Keratinocyte (primary cell): Measurements from ENCODE around the gene ST6GAL1. TPM values are rescaled to one million over a fixed set of nuclear protein-coding genes. Genes with fewer than 3 reads are reported as not detected.

Experiments used
- DNase-seq: peaks from one replicate; pipeline ENCODE4 v3.0.0-alpha.2; 2011; ENCODE audit warnings: low read depth, missing footprints, low spot score
- FAIRE-seq: peaks from 2 replicates; lab custom pipeline; 2011; peaks lifted over from hg19 to GRCh38; lab: Jason Lieb, UNC
- H2AFZ ChIP-seq: 2 replicates; pipeline ENCODE4 v1.6.0; 2012; ENCODE audit warnings: low read length, control low read depth, inconsistent platforms; ENCODE audit not compliant: control insufficient read depth
- H3K27ac ChIP-seq: 2 replicates; pipeline ENCODE4 v1.5.1; 2011; ENCODE audit warnings: low read length; ENCODE audit not compliant: control insufficient read depth, insufficient read depth
- H3K27me3 ChIP-seq: 3 replicates; pipeline ENCODE4 v1.6.0; 2011; ENCODE audit warnings: low read length; ENCODE audit not compliant: control insufficient read depth, insufficient read depth; ENCODE audit errors: extremely low read depth
- H3K36me3 ChIP-seq, 2 experiments: 2 replicates in 1 of 2; 3 replicates in 1 of 2; pipeline ENCODE4 v1.5.1; 2011; ENCODE audit warnings: low read length in 2 of 2, mild to moderate bottlenecking in 1 of 2; ENCODE audit not compliant: control insufficient read depth in 2 of 2, insufficient read depth in 2 of 2; ENCODE audit errors: extremely low read depth in 1 of 2
- H3K4me1 ChIP-seq: 3 replicates; pipeline ENCODE4 v1.5.1; 2011; ENCODE audit warnings: low read length; ENCODE audit not compliant: control insufficient read depth, insufficient read depth; ENCODE audit errors: extremely low read depth
- H3K4me2 ChIP-seq: 3 replicates; pipeline ENCODE4 v1.6.0; 2011; ENCODE audit warnings: low read depth, low read length; ENCODE audit not compliant: control insufficient read depth, insufficient read depth; ENCODE audit errors: extremely low read depth
- H3K4me3 ChIP-seq, 3 experiments: fragments of 200-600 bp in 1 of 3; sonication (generic) in 1 of 3; 2 replicates in 2 of 3; 3 replicates in 1 of 3; pipeline ENCODE4 v1.5.1; 2011 to 2016; ENCODE audit warnings: low read length in 3 of 3, mild to moderate bottlenecking in 3 of 3, control low read depth in 2 of 3, inconsistent platforms in 1 of 3, low read depth in 1 of 3, mixed read lengths in 1 of 3, mixed run types in 1 of 3, moderate library complexity in 1 of 3; ENCODE audit not compliant: control insufficient read depth in 2 of 3, insufficient read depth in 2 of 3; ENCODE audit errors: extremely low read depth in 1 of 3
- H3K79me2 ChIP-seq: 2 replicates; pipeline ENCODE4 v1.6.0; 2012; ENCODE audit warnings: low read length; ENCODE audit not compliant: control insufficient read depth, insufficient read depth
- H3K9ac ChIP-seq: 3 replicates; pipeline ENCODE4 v1.6.0; 2011; ENCODE audit warnings: low read length; ENCODE audit not compliant: control insufficient read depth, insufficient read depth; ENCODE audit errors: extremely low read depth
- H3K9me1 ChIP-seq: 3 replicates; pipeline ENCODE4 v1.6.0; 2011; ENCODE audit warnings: low read length; ENCODE audit not compliant: control insufficient read depth, insufficient read depth; ENCODE audit errors: extremely low read depth
- H3K9me3 ChIP-seq: 2 replicates; pipeline ENCODE4 v1.5.1; 2012; ENCODE audit warnings: low read depth, low read length; ENCODE audit not compliant: control insufficient read depth
- H4K20me1 ChIP-seq: 3 replicates; pipeline ENCODE4 v1.6.0; 2011; ENCODE audit warnings: low read length; ENCODE audit not compliant: control insufficient read depth, insufficient read depth; ENCODE audit errors: extremely low read depth
- EZH2 ChIP-seq: IDR thresholded peaks from one replicate; pipeline ENCODE4 v1.6.1; 2012; ENCODE audit warnings: inconsistent platforms, mild to moderate bottlenecking, low read length, moderate library complexity
- dilution Hi-C: fragments of 300-500 bp; cut with MboI; formaldehyde crosslinking; loops from one replicate; pipeline ENCODE4 v1.7.0; 2020; ENCODE audit warnings: low sequenced_read_pairs; ENCODE audit not compliant: extremely low pct_ligation_motif_present
- polyA plus RNA-seq, 5 experiments: library from polyadenylated mRNA; depleted of rRNA in 3 of 5; stranded (reverse) in 3 of 5; stranded (forward) in 1 of 5; unstranded in 1 of 5; fragments of >200 nt; gene quantifications; 1 replicate in 1 of 5; 2 replicates in 3 of 5; 3 replicates in 1 of 5; pipeline versions ENCODE4 v1.2.1 to v1.2.3, GENCODE V29; 2011 to 2012; ENCODE audit warnings: missing spikeins in 2 of 5, low read depth in 1 of 5, low replicate concordance in 1 of 5
- TF ChIP-seq, protein P1 (sequence below), 3 experiments: IDR thresholded peaks in 1 of 3; conservative IDR thresholded peaks in 1 of 3; optimal IDR thresholded peaks in 1 of 3; 2 replicates in 2 of 3; 3 replicates in 1 of 3; pipeline versions ENCODE3 to v1.5.1; 2011; ENCODE audit warnings: low read length in 3 of 3, mild to moderate bottlenecking in 3 of 3, moderate library complexity in 2 of 3, control low read depth in 1 of 3, inconsistent platforms in 1 of 3; ENCODE audit not compliant: insufficient read depth in 2 of 3; ENCODE audit errors: extremely low read depth in 1 of 3

ST6GAL1 gene
- polyA plus RNA-seq, 1 donor (not counting 4 experiments of a cell fraction or from before 2014, with no cell fraction given): 7.5 TPM

DNA sequence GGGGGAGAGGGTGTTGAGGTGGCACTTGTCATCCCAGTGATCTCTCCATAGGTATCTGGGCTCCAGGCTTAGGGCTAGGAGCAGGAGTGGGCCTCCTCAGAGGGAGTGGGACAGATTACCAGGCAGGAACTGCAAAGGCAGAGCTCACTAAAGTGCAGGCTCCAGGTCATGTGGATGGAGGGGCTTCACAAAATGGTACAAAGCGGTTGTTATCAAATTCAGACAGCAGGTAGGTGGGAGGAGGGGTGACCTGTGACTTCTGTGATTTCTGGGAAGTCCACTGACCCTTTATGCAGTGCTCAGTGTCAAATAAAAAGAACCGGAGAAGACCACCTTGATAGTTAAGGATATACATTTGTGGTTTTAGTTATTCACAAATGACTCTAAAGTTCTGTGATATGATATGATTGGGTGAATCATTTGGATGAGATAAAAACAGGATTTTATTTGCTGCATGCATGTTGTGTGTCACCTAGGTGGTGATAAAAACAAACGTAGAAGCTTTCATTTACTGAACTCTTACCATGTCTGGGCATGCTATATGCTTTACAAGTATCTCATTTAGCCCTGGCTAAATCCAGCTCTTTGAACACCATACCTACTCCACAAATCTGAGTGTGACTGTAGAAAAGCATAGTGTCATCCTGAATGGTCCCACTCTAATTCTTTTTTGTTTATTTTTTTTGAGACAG is 20.2 kb downstream of the ST6GAL1 start:
- no peaks in the 10 kb centered on the region for H3K9me1 ChIP-seq
- no peak overlapping the region for H2AFZ ChIP-seq
- no peak overlapping the region for H3K9ac ChIP-seq
- no peaks in the 10 kb centered on the region for H3K79me2 ChIP-seq
- H3K36me3 ChIP-seq: no peaks in the 10 kb centered on the region
- TF ChIP-seq, protein P1, sequence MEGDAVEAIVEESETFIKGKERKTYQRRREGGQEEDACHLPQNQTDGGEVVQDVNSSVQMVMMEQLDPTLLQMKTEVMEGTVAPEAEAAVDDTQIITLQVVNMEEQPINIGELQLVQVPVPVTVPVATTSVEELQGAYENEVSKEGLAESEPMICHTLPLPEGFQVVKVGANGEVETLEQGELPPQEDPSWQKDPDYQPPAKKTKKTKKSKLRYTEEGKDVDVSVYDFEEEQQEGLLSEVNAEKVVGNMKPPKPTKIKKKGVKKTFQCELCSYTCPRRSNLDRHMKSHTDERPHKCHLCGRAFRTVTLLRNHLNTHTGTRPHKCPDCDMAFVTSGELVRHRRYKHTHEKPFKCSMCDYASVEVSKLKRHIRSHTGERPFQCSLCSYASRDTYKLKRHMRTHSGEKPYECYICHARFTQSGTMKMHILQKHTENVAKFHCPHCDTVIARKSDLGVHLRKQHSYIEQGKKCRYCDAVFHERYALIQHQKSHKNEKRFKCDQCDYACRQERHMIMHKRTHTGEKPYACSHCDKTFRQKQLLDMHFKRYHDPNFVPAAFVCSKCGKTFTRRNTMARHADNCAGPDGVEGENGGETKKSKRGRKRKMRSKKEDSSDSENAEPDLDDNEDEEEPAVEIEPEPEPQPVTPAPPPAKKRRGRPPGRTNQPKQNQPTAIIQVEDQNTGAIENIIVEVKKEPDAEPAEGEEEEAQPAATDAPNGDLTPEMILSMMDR (optimal IDR thresholded peaks at IDR 0.05 in 1 of 3, IDR thresholded peaks at IDR 0.05 in 1 of 3, conservative IDR thresholded peaks at IDR 0.05 in 1 of 3; ENCODE audit: extremely low read depth in 1 of 3, insufficient read depth in 2 of 3, low read length in 3 of 3): no peak
- TF ChIP-seq EZH2: no peak
- no peak overlapping the region for H3K4me2 ChIP-seq
- no peak for DNase-seq
- H3K27me3 ChIP-seq: no peaks in the 10 kb centered on the region
- no peaks in the 10 kb centered on the region for H3K9me3 ChIP-seq
- dilution Hi-C loops: no loop called here
- FAIRE-seq: no peak
- H3K27ac ChIP-seq: no peak overlapping the region
- no peaks in the 10 kb centered on the region for H4K20me1 ChIP-seq
- H3K4me1 ChIP-seq: peaks cover 27% of the 10 kb centered on the region
- no peak overlapping the region for H3K4me3 ChIP-seq

DNA sequence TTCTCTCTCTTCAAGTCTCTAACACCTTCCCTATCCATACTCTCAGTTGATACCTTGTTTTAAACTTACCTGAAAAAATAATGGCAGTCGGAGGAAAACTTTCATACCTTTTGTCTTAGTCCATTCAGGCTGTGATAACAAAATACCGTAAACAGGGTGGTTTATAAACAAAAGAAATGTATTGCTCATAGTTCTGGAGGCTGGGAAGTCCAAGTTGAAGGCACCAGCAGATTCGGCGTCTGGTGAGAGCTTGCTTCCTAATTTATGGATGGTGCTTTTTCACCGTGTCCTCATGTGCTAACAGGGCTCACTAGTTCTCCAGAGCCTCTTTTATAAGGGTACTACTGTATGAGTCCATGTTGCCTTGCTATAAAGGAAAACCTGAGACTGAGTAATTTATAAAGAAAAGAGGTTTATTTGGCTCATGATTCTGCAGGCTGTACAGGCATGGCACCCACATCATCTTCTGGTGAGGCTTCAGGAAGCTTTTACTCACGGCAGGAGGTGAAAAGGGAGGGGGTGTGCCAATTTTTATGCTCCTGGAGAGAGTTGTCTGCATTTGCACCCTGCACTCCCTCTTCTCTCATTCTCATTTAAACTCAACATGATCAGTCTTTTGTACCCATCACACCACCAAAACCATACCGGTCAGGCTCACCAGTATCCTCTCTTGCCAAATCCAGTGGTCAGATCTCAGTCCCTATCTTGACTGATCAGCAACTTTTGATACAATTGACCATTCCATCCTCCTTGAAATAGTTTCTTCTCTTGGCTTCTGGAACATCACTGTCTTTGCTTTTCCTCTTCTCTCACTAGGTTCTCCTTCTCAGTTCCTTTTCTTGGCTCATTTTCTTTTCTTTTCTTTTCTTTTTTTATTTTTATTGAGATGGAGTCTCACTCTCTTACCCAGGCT is 21.6 kb downstream of the ST6GAL1 start:
- Histone ChIP-seq H3K4me1 (peaks cover 27% of the 10 kb centered on the region), H3K79me2 (no peaks in the 10 kb centered on the region), H3K36me3 (no peaks in the 10 kb centered on the region), H3K9me3 (no peaks in the 10 kb centered on the region), H3K27me3 (no peaks in the 10 kb centered on the region), H3K9me1 (no peaks in the 10 kb centered on the region), H2AFZ (no peak overlapping the region), H3K4me3 (no peak overlapping the region), H3K27ac (no peak overlapping the region), H3K9ac (no peak overlapping the region), H3K4me2 (no peak overlapping the region), H4K20me1 (no peaks in the 10 kb centered on the region)
- dilution Hi-C loops: no loop called here
- TF ChIP-seq EZH2: no peak
- TF ChIP-seq, protein P1 (optimal IDR thresholded peaks at IDR 0.05 in 1 of 3, IDR thresholded peaks at IDR 0.05 in 1 of 3, conservative IDR thresholded peaks at IDR 0.05 in 1 of 3; ENCODE audit: extremely low read depth in 1 of 3, insufficient read depth in 2 of 3, low read length in 3 of 3): no peak
- FAIRE-seq (no peak), DNase-seq (no peak)
